WTC11 (cell line): ENCODE results near the gene FANK1. TPM values are rescaled to one million over a fixed set of nuclear protein-coding genes. Genes with fewer than 3 reads are reported as not detected.
"Not testable (repeated sequence)": the region's sequence is repeated elsewhere in the genome, so short reads cannot be mapped to it uniquely, and the experiment has no call there.

Experiments used
- ATAC-seq: fragments of 200-7000 bp; cut with Tn5 transposase; 2 replicates; pipeline ENCODE4 v1.10.0; 2021; ENCODE audit warnings: mild to moderate bottlenecking, moderate library complexity
- CTCF ChIA-PET: fragments of 300-600 bp; sonication (Branson Sonifier 250); formaldehyde crosslinking; loops from one replicate; lab custom pipeline; 2021; ENCODE audit warnings: antibody characterized with exemption; lab: Charles Lee
- POLR2A ChIA-PET: fragments of 350-600 bp; sonication (Branson Sonifier 250); formaldehyde crosslinking; loops from one replicate; lab custom pipeline; 2021; ENCODE audit warnings: antibody characterized with exemption; lab: Charles Lee
- DNase-seq: peaks from one replicate; pipeline ENCODE4 v3.0.0; 2021; ENCODE audit warnings: low spot score
- H3K27ac Mint-ChIP-seq: 2 replicates; pipeline ENCODE4 v1.8.0; 2021; ENCODE audit warnings: mixed read lengths
- H3K27me3 Mint-ChIP-seq: 2 replicates; pipeline ENCODE4 v1.8.0; 2021; ENCODE audit warnings: low read depth, mild to moderate bottlenecking, moderate library complexity, mixed read lengths
- H3K36me3 Mint-ChIP-seq: 2 replicates; pipeline ENCODE4 v1.8.0; 2021; ENCODE audit warnings: mixed read lengths
- H3K4me1 Mint-ChIP-seq: 2 replicates; pipeline ENCODE4 v1.8.0; 2022; ENCODE audit warnings: mixed read lengths
- H3K4me3 Mint-ChIP-seq: 2 replicates; pipeline ENCODE4 v1.8.0; 2021; ENCODE audit warnings: mild to moderate bottlenecking, moderate library complexity, mixed read lengths
- H3K9me3 Mint-ChIP-seq: 2 replicates; pipeline ENCODE4 v1.8.0; 2021; ENCODE audit warnings: mixed read lengths
- CREB1 ChIP-seq: sonication (generic); formaldehyde crosslinking; IDR thresholded peaks from 2 replicates; pipeline ENCODE4 v1.8.0; 2023; ENCODE audit warnings: mild to moderate bottlenecking, missing genetic modification reagents
- E2F4 ChIP-seq: sonication (generic); formaldehyde crosslinking; IDR thresholded peaks from 2 replicates; pipeline ENCODE4 v1.8.1; 2022; ENCODE audit warnings: low read depth, mild to moderate bottlenecking, moderate library complexity, missing genetic modification reagents, borderline replicate concordance
- ELF4 ChIP-seq: sonication (generic); formaldehyde crosslinking; IDR thresholded peaks from 2 replicates; pipeline ENCODE4 v1.8.1; 2022; ENCODE audit warnings: low read depth, mild to moderate bottlenecking, moderate library complexity, missing genetic modification reagents
- ESRRA ChIP-seq: sonication (generic); formaldehyde crosslinking; IDR thresholded peaks from 2 replicates; pipeline ENCODE4 v1.8.1; 2022; ENCODE audit warnings: mild to moderate bottlenecking, missing genetic modification reagents, borderline replicate concordance
- KAT7 ChIP-seq: sonication (generic); formaldehyde crosslinking; IDR thresholded peaks from 2 replicates; pipeline ENCODE4 v1.8.1; 2023; ENCODE audit warnings: missing genetic modification reagents, mild to moderate bottlenecking, borderline replicate concordance
- NFE2L1 ChIP-seq: sonication (generic); formaldehyde crosslinking; IDR thresholded peaks from 2 replicates; pipeline ENCODE4 v1.8.1; 2023; ENCODE audit warnings: missing genetic modification reagents
- OVOL2 ChIP-seq: fragments of 250-450 bp; sonication (Bioruptor Pico); IDR thresholded peaks from 2 replicates; pipeline ENCODE4 v1.9.0; 2021; ENCODE audit warnings: mild to moderate bottlenecking, borderline replicate concordance
- PRDM15 ChIP-seq: sonication (generic); formaldehyde crosslinking; IDR thresholded peaks from 2 replicates; pipeline ENCODE4 v1.8.0; 2022; ENCODE audit warnings: missing genetic modification reagents
- RELA ChIP-seq: sonication (generic); formaldehyde crosslinking; IDR thresholded peaks from 2 replicates; pipeline ENCODE4 v1.8.1; 2022; ENCODE audit warnings: missing genetic modification reagents, mild to moderate bottlenecking, borderline replicate concordance
- SP1 ChIP-seq: sonication (generic); formaldehyde crosslinking; conservative IDR thresholded peaks from 2 replicates; pipeline ENCODE4 v1.8.1; 2022; ENCODE audit warnings: missing genetic modification reagents
- ZNF263 ChIP-seq: sonication (generic); formaldehyde crosslinking; IDR thresholded peaks from 2 replicates; pipeline ENCODE4 v1.8.1; 2022; ENCODE audit warnings: low read depth, mild to moderate bottlenecking, moderate library complexity, missing genetic modification reagents
- total RNA-seq: library from RNA; stranded (reverse); gene quantifications from 3 replicates; pipeline ENCODE4 v1.2.3, GENCODE V29; 2021
- TF ChIP-seq, protein P1 (sequence below): sonication (generic); formaldehyde crosslinking; IDR thresholded peaks from 2 replicates; pipeline ENCODE4 v1.8.1; 2023; ENCODE audit warnings: mild to moderate bottlenecking, moderate library complexity, missing genetic modification reagents
- TF ChIP-seq, protein P2 (sequence below): sonication (generic); formaldehyde crosslinking; conservative IDR thresholded peaks from 2 replicates; pipeline ENCODE4 v1.8.1; 2023; ENCODE audit warnings: mild to moderate bottlenecking, low read depth, missing genetic modification reagents, moderate library complexity
- TF ChIP-seq, protein P3 (sequence below): fragments of 250-450 bp; sonication (Bioruptor Pico); IDR thresholded peaks from 2 replicates; pipeline ENCODE4 v1.9.0; 2021; ENCODE audit warnings: mild to moderate bottlenecking
- TF ChIP-seq, protein P4 (sequence below): sonication (generic); formaldehyde crosslinking; IDR thresholded peaks from 2 replicates; pipeline ENCODE4 v1.8.1; 2023; ENCODE audit warnings: mild to moderate bottlenecking, missing genetic modification reagents

FANK1 gene
- total RNA-seq, 1 experiment from 2014 or later = 3.4 TPM

GRCh38 chr10:125916977-125917376 is 20.6 kb downstream of the FANK1 start:
- ATAC-seq = no peak

GRCh38 chr10:125917704-125918361 is 21.5 kb downstream of the FANK1 start:
- POLR2A ChIA-PET, ATAC-seq, H3K27me3 Mint-ChIP-seq, H3K36me3 Mint-ChIP-seq, H3K9me3 Mint-ChIP-seq, H3K4me1 Mint-ChIP-seq, CTCF ChIA-PET, DNase-seq, H3K27ac Mint-ChIP-seq, H3K4me3 Mint-ChIP-seq: not testable (repeated sequence)

More at GRCh38 chr10:125916977-125917376, 20.6 kb downstream of the FANK1 start:
- H3K4me1 Mint-ChIP-seq = peaks cover 3% of the 10 kb centered on the region; the same call in 1 of the 2 replicates
- H3K9me3 Mint-ChIP-seq = peaks cover 5% of the 10 kb centered on the region
- H3K4me3 Mint-ChIP-seq = no peak overlapping the region
- POLR2A ChIA-PET = no interaction called here
- CTCF ChIA-PET = no interaction called here
- TF ChIP-seq ELF4 (CRISPR knock-in tag) (no peak), E2F4 (CRISPR knock-in tag) (no peak), ESRRA (no peak), ZNF263 (CRISPR knock-in tag) (no peak), NFE2L1 (no peak), PRDM15 (CRISPR knock-in tag) (no peak), CREB1 (no peak), KAT7 (CRISPR knock-in tag) (no peak), OVOL2 (CRISPR knock-in tag) (no peak), RELA (CRISPR knock-in tag) (no peak), SP1 (CRISPR knock-in tag) (no peak)
- TF ChIP-seq, protein P1, sequence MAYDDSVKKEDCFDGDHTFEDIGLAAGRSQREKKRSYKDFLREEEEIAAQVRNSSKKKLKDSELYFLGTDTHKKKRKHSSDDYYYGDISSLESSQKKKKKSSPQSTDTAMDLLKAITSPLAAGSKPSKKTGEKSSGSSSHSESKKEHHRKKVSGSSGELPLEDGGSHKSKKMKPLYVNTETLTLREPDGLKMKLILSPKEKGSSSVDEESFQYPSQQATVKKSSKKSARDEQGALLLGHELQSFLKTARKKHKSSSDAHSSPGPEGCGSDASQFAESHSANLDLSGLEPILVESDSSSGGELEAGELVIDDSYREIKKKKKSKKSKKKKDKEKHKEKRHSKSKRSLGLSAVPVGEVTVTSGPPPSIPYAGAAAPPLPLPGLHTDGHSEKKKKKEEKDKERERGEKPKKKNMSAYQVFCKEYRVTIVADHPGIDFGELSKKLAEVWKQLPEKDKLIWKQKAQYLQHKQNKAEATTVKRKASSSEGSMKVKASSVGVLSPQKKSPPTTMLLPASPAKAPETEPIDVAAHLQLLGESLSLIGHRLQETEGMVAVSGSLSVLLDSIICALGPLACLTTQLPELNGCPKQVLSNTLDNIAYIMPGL (CRISPR knock-in tag) = no peak
- TF ChIP-seq, protein P2, sequence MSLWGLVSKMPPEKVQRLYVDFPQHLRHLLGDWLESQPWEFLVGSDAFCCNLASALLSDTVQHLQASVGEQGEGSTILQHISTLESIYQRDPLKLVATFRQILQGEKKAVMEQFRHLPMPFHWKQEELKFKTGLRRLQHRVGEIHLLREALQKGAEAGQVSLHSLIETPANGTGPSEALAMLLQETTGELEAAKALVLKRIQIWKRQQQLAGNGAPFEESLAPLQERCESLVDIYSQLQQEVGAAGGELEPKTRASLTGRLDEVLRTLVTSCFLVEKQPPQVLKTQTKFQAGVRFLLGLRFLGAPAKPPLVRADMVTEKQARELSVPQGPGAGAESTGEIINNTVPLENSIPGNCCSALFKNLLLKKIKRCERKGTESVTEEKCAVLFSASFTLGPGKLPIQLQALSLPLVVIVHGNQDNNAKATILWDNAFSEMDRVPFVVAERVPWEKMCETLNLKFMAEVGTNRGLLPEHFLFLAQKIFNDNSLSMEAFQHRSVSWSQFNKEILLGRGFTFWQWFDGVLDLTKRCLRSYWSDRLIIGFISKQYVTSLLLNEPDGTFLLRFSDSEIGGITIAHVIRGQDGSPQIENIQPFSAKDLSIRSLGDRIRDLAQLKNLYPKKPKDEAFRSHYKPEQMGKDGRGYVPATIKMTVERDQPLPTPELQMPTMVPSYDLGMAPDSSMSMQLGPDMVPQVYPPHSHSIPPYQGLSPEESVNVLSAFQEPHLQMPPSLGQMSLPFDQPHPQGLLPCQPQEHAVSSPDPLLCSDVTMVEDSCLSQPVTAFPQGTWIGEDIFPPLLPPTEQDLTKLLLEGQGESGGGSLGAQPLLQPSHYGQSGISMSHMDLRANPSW (CRISPR knock-in tag) = no peak
- TF ChIP-seq, protein P3, sequence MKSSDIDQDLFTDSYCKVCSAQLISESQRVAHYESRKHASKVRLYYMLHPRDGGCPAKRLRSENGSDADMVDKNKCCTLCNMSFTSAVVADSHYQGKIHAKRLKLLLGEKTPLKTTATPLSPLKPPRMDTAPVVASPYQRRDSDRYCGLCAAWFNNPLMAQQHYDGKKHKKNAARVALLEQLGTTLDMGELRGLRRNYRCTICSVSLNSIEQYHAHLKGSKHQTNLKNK (CRISPR knock-in tag) = no peak
- TF ChIP-seq, protein P4, sequence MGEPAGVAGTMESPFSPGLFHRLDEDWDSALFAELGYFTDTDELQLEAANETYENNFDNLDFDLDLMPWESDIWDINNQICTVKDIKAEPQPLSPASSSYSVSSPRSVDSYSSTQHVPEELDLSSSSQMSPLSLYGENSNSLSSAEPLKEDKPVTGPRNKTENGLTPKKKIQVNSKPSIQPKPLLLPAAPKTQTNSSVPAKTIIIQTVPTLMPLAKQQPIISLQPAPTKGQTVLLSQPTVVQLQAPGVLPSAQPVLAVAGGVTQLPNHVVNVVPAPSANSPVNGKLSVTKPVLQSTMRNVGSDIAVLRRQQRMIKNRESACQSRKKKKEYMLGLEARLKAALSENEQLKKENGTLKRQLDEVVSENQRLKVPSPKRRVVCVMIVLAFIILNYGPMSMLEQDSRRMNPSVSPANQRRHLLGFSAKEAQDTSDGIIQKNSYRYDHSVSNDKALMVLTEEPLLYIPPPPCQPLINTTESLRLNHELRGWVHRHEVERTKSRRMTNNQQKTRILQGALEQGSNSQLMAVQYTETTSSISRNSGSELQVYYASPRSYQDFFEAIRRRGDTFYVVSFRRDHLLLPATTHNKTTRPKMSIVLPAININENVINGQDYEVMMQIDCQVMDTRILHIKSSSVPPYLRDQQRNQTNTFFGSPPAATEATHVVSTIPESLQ = no peak
- TF ChIP-seq, all 79 proteins: peak for 0
- Mint-ChIP-seq H3K27me3 (no peaks in the 10 kb centered on the region), H3K36me3 (peaks cover 4% of the 10 kb centered on the region), H3K27ac (no peak overlapping the region)
- DNase-seq = no peak

- H3K4me1 Mint-ChIP-seq, DNase-seq, H3K27me3 Mint-ChIP-seq, POLR2A ChIA-PET, H3K4me3 Mint-ChIP-seq, H3K36me3 Mint-ChIP-seq, H3K9me3 Mint-ChIP-seq, ATAC-seq, H3K27ac Mint-ChIP-seq, CTCF ChIA-PET: not testable (repeated sequence)
Measured at GRCh38 chr10:125921643-125922306, 25.4 kb downstream of the FANK1 start.
